WTC11 (cell line): ENCODE results near the gene A4GNT. TPM values are rescaled to one million over a fixed set of nuclear protein-coding genes. Genes with fewer than 3 reads are reported as not detected.
"Not testable (repeated sequence)": the region's sequence is repeated elsewhere in the genome, so short reads cannot be mapped to it uniquely, and the experiment has no call there.

ENCODE experiments used
- ATAC-seq: fragments of 200-7000 bp; cut with Tn5 transposase; 2 replicates; pipeline ENCODE4 v1.10.0; 2021; ENCODE audit warnings: mild to moderate bottlenecking, moderate library complexity
- CTCF ChIA-PET: fragments of 300-600 bp; sonication (Branson Sonifier 250); formaldehyde crosslinking; loops from one replicate; lab custom pipeline; 2021; ENCODE audit warnings: antibody characterized with exemption; lab: Charles Lee
- POLR2A ChIA-PET: fragments of 350-600 bp; sonication (Branson Sonifier 250); formaldehyde crosslinking; loops from one replicate; lab custom pipeline; 2021; ENCODE audit warnings: antibody characterized with exemption; lab: Charles Lee
- DNase-seq: peaks from one replicate; pipeline ENCODE4 v3.0.0; 2021; ENCODE audit warnings: low spot score
- H3K27ac Mint-ChIP-seq: 2 replicates; pipeline ENCODE4 v1.8.0; 2021; ENCODE audit warnings: mixed read lengths
- H3K27me3 Mint-ChIP-seq: 2 replicates; pipeline ENCODE4 v1.8.0; 2021; ENCODE audit warnings: low read depth, mild to moderate bottlenecking, moderate library complexity, mixed read lengths
- H3K36me3 Mint-ChIP-seq: 2 replicates; pipeline ENCODE4 v1.8.0; 2021; ENCODE audit warnings: mixed read lengths
- H3K4me1 Mint-ChIP-seq: 2 replicates; pipeline ENCODE4 v1.8.0; 2022; ENCODE audit warnings: mixed read lengths
- H3K4me3 Mint-ChIP-seq: 2 replicates; pipeline ENCODE4 v1.8.0; 2021; ENCODE audit warnings: mild to moderate bottlenecking, moderate library complexity, mixed read lengths
- H3K9me3 Mint-ChIP-seq: 2 replicates; pipeline ENCODE4 v1.8.0; 2021; ENCODE audit warnings: mixed read lengths
- ARID4B ChIP-seq: sonication (generic); formaldehyde crosslinking; IDR thresholded peaks from 2 replicates; pipeline ENCODE4 v1.8.0; 2023; ENCODE audit warnings: missing genetic modification reagents, mild to moderate bottlenecking, borderline replicate concordance
- FOXK1 ChIP-seq: sonication (generic); formaldehyde crosslinking; IDR thresholded peaks from 2 replicates; pipeline ENCODE4 v1.8.0; 2022; ENCODE audit warnings: mild to moderate bottlenecking, moderate library complexity, missing genetic modification reagents
- GABPB1 ChIP-seq: sonication (generic); formaldehyde crosslinking; IDR thresholded peaks from 2 replicates; pipeline ENCODE4 v1.8.1; 2023; ENCODE audit warnings: mild to moderate bottlenecking, missing genetic modification reagents
- JAZF1 ChIP-seq: fragments of 250-450 bp; sonication (Bioruptor Pico); IDR thresholded peaks from 2 replicates; pipeline ENCODE4 v1.9.0; 2021; ENCODE audit warnings: moderate library complexity, mild to moderate bottlenecking, inconsistent platforms
- NFYB ChIP-seq: sonication (generic); formaldehyde crosslinking; conservative IDR thresholded peaks from 2 replicates; pipeline ENCODE4 v1.8.0; 2022; ENCODE audit warnings: low read depth, missing genetic modification reagents
- RELA ChIP-seq: sonication (generic); formaldehyde crosslinking; IDR thresholded peaks from 2 replicates; pipeline ENCODE4 v1.8.1; 2022; ENCODE audit warnings: missing genetic modification reagents, mild to moderate bottlenecking, borderline replicate concordance
- SMAD4 ChIP-seq: sonication (generic); formaldehyde crosslinking; IDR thresholded peaks from 2 replicates; pipeline ENCODE4 v1.8.0; 2022; ENCODE audit warnings: mild to moderate bottlenecking, missing genetic modification reagents
- STAT6 ChIP-seq: sonication (generic); formaldehyde crosslinking; conservative IDR thresholded peaks from 2 replicates; pipeline ENCODE4 v1.8.1; 2023; ENCODE audit warnings: mild to moderate bottlenecking, low read depth, missing genetic modification reagents, moderate library complexity
- ZBTB21 ChIP-seq: sonication (generic); formaldehyde crosslinking; IDR thresholded peaks from 2 replicates; pipeline ENCODE4 v1.8.1; 2023; ENCODE audit warnings: mild to moderate bottlenecking, missing genetic modification reagents, borderline replicate concordance
- ZBTB43 ChIP-seq: sonication (generic); formaldehyde crosslinking; IDR thresholded peaks from 2 replicates; pipeline ENCODE4 v1.8.1; 2023; ENCODE audit warnings: mild to moderate bottlenecking, missing genetic modification reagents
- ZNF232 ChIP-seq: sonication (generic); formaldehyde crosslinking; IDR thresholded peaks from 2 replicates; pipeline ENCODE4 v1.8.0; 2022; ENCODE audit warnings: mild to moderate bottlenecking, missing genetic modification reagents
- ZNF416 ChIP-seq: fragments of 250-450 bp; sonication (Bioruptor Pico); IDR thresholded peaks from 2 replicates; pipeline ENCODE4 v1.9.0; 2021; ENCODE audit warnings: mild to moderate bottlenecking, inconsistent platforms
- ZNF512 ChIP-seq: sonication (generic); formaldehyde crosslinking; IDR thresholded peaks from 2 replicates; pipeline ENCODE4 v1.8.1; 2022; ENCODE audit warnings: missing genetic modification reagents, borderline replicate concordance
- ZNF532 ChIP-seq: fragments of 250-450 bp; sonication (Bioruptor Pico); IDR thresholded peaks from 2 replicates; pipeline ENCODE4 v1.9.0; 2021; ENCODE audit warnings: mild to moderate bottlenecking, borderline replicate concordance
- total RNA-seq: library from RNA; stranded (reverse); gene quantifications from 3 replicates; pipeline ENCODE4 v1.2.3, GENCODE V29; 2021
- TF ChIP-seq, protein P1 (sequence below): fragments of 250-450 bp; sonication (Bioruptor Pico); IDR thresholded peaks from 2 replicates; pipeline ENCODE4 v1.8.0; 2021; ENCODE audit warnings: mild to moderate bottlenecking
- TF ChIP-seq, protein P2 (sequence below): sonication (generic); formaldehyde crosslinking; IDR thresholded peaks from 2 replicates; pipeline ENCODE4 v1.8.1; 2023; ENCODE audit warnings: mild to moderate bottlenecking, moderate library complexity, missing genetic modification reagents
- TF ChIP-seq, protein P3 (sequence below): sonication (generic); formaldehyde crosslinking; conservative IDR thresholded peaks from 2 replicates; pipeline ENCODE4 v1.8.1; 2022; ENCODE audit warnings: mild to moderate bottlenecking, missing genetic modification reagents

The A4GNT gene
- total RNA-seq, 1 experiment from 2014 or later, result not detected

DNA sequence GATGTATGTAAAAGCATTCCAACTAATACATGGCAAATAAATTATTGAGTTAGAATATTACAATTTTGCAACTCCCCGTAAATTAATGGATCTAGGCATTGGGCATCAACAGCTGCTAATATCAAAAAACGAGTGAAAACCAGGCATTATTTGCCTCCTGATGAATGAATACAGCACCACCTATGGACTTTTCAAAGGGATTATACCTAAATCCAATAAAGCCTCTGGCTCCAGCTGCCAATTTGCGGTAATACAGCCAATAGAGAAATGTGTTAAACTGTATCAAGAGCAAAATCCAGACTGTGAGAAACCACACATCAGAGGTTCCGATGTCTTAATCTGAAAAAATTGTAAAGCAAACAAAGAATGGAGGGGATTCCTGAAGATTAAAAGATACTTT is 16.3 kb upstream of the A4GNT start:
- ATAC-seq, result no peak
- no peaks in the 10 kb centered on the region for H3K27me3 Mint-ChIP-seq
- no peak for DNase-seq
- H3K27ac Mint-ChIP-seq, result no peak overlapping the region
- ChIA-PET POLR2A (no interaction called here), CTCF (interaction anchor here (0.9 kb wide), 1 partner anchor 96 kb away, joined by 3 read pairs; no protein-coding TSS in a partner anchor)
- no peaks in the 10 kb centered on the region for H3K4me1 Mint-ChIP-seq
- H3K36me3 Mint-ChIP-seq, result no peaks in the 10 kb centered on the region
- TF ChIP-seq, protein P1, sequence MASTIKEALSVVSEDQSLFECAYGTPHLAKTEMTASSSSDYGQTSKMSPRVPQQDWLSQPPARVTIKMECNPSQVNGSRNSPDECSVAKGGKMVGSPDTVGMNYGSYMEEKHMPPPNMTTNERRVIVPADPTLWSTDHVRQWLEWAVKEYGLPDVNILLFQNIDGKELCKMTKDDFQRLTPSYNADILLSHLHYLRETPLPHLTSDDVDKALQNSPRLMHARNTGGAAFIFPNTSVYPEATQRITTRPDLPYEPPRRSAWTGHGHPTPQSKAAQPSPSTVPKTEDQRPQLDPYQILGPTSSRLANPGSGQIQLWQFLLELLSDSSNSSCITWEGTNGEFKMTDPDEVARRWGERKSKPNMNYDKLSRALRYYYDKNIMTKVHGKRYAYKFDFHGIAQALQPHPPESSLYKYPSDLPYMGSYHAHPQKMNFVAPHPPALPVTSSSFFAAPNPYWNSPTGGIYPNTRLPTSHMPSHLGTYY, result no peak
- no peak for TF ChIP-seq FOXK1 (CRISPR knock-in tag)
- TF ChIP-seq NFYB (CRISPR knock-in tag), result no peak
- TF ChIP-seq ZBTB21 (CRISPR knock-in tag), result no peak
- TF ChIP-seq RELA (CRISPR knock-in tag), result no peak
- no peak for TF ChIP-seq ZNF532 (CRISPR knock-in tag)
- no peak for TF ChIP-seq ZNF232 (CRISPR knock-in tag)
- TF ChIP-seq ZNF512 (CRISPR knock-in tag), result no peak
- no peak for TF ChIP-seq GABPB1 (CRISPR knock-in tag)
- TF ChIP-seq ARID4B (CRISPR knock-in tag), result no peak
- no peak for TF ChIP-seq JAZF1
- no peak for TF ChIP-seq SMAD4 (CRISPR knock-in tag)
- TF ChIP-seq ZBTB43 (CRISPR knock-in tag), result no peak
- TF ChIP-seq, protein P2, sequence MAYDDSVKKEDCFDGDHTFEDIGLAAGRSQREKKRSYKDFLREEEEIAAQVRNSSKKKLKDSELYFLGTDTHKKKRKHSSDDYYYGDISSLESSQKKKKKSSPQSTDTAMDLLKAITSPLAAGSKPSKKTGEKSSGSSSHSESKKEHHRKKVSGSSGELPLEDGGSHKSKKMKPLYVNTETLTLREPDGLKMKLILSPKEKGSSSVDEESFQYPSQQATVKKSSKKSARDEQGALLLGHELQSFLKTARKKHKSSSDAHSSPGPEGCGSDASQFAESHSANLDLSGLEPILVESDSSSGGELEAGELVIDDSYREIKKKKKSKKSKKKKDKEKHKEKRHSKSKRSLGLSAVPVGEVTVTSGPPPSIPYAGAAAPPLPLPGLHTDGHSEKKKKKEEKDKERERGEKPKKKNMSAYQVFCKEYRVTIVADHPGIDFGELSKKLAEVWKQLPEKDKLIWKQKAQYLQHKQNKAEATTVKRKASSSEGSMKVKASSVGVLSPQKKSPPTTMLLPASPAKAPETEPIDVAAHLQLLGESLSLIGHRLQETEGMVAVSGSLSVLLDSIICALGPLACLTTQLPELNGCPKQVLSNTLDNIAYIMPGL (CRISPR knock-in tag), result no peak
- no peak for TF ChIP-seq STAT6 (CRISPR knock-in tag)
- TF ChIP-seq, protein P3, sequence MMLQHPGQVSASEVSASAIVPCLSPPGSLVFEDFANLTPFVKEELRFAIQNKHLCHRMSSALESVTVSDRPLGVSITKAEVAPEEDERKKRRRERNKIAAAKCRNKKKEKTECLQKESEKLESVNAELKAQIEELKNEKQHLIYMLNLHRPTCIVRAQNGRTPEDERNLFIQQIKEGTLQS (CRISPR knock-in tag), result no peak
- TF ChIP-seq ZNF416 (CRISPR knock-in tag), result no peak
- TF ChIP-seq, all 79 proteins: peak for 0
- no peak overlapping the region for H3K4me3 Mint-ChIP-seq
- H3K9me3 Mint-ChIP-seq, result peaks cover 6% of the 10 kb centered on the region

- DNase-seq, H3K36me3 Mint-ChIP-seq, H3K27ac Mint-ChIP-seq, H3K4me1 Mint-ChIP-seq, H3K4me3 Mint-ChIP-seq, POLR2A ChIA-PET, ATAC-seq, H3K27me3 Mint-ChIP-seq: not testable (repeated sequence)
- CTCF ChIA-PET, result interaction anchor here (0.9 kb wide), 1 partner anchor 24 kb away, joined by 7 read pairs; no protein-coding TSS in a partner anchor
- H3K9me3 Mint-ChIP-seq, result peaks cover 13% of the 10 kb centered on the region
Measured at GRCh38 chr3:138142181-138142580, 10.0 kb upstream of the A4GNT start.
